GM12878 (cell line): ENCODE measurements around the gene DDR1. TPM values are rescaled to one million over a fixed set of nuclear protein-coding genes. Genes with fewer than 3 reads are reported as not detected.

Source experiments
- CHD2 ChIP-seq: IDR thresholded peaks from 2 replicates; pipeline ENCODE4 v1.6.1; 2011; ENCODE audit warnings: low read depth, low read length, improper control_type of control experiment, borderline replicate concordance
- CTCF ChIP-seq, 3 experiments: IDR thresholded peaks in 2 of 3; conservative IDR thresholded peaks in 1 of 3; 2 replicates each; pipeline ENCODE4 v1.5.1; 2011; ENCODE audit warnings: low read depth in 3 of 3, low read length in 3 of 3, mild to moderate bottlenecking in 3 of 3, control low read depth in 2 of 3, moderate library complexity in 2 of 3, inconsistent platforms in 1 of 3, mixed read lengths in 1 of 3; ENCODE audit not compliant: control insufficient read depth in 2 of 3, insufficient read depth in 1 of 3; ENCODE audit errors: extremely low read depth in 1 of 3
- ELK1 ChIP-seq: IDR thresholded peaks from 2 replicates; pipeline ENCODE4 v1.6.1; 2012; ENCODE audit warnings: low read depth, low read length, improper control_type of control experiment
- EP300 ChIP-seq, 2 experiments: fragments of 150-350 bp in 1 of 2; IDR thresholded peaks; 2 replicates each; pipeline ENCODE4 v1.6.1; 2011 to 2012; ENCODE audit warnings: low read depth in 2 of 2, low read length in 2 of 2, borderline replicate concordance in 1 of 2, improper control_type of control experiment in 1 of 2, inconsistent platforms in 1 of 2; ENCODE audit not compliant: control insufficient read depth in 1 of 2
- FOXK2 ChIP-seq: fragments of 450-650 bp; IDR thresholded peaks from 2 replicates; pipeline ENCODE4 v1.6.1; 2017; ENCODE audit warnings: mild to moderate bottlenecking, moderate library complexity
- HDAC2 ChIP-seq: fragments of 200-600 bp; sonication (generic); IDR thresholded peaks from 2 replicates; pipeline ENCODE4 v1.6.1; 2017
- HDGF ChIP-seq: fragments of 450-650 bp; IDR thresholded peaks from 2 replicates; pipeline ENCODE4 v1.6.1; 2016; ENCODE audit warnings: antibody characterized with exemption
- IKZF1 ChIP-seq: fragments of 450-650 bp; conservative IDR thresholded peaks from 2 replicates; pipeline ENCODE4 v1.6.1; 2017; ENCODE audit warnings: antibody characterized with exemption, mild to moderate bottlenecking
- MTA2 ChIP-seq: fragments of 450-650 bp; IDR thresholded peaks from 2 replicates; pipeline ENCODE4 v1.6.1; 2016; ENCODE audit warnings: low read depth, mild to moderate bottlenecking, moderate library complexity
- NFXL1 ChIP-seq: fragments of 450-650 bp; IDR thresholded peaks from 2 replicates; pipeline ENCODE4 v1.6.1; 2017; ENCODE audit warnings: antibody characterized with exemption, mild to moderate bottlenecking, borderline replicate concordance
- NFYA ChIP-seq: IDR thresholded peaks from 2 replicates; pipeline ENCODE4 v1.6.1; 2011; ENCODE audit warnings: low read depth, mild to moderate bottlenecking, low read length, improper control_type of control experiment, borderline replicate concordance
- NRF1 ChIP-seq: conservative IDR thresholded peaks from 2 replicates; pipeline ENCODE4 v1.6.1; 2011; ENCODE audit warnings: mild to moderate bottlenecking, low read depth, low read length, improper control_type of control experiment
- PAX5 ChIP-seq: IDR thresholded peaks from 2 replicates; pipeline ENCODE4 v1.6.1; 2011; ENCODE audit warnings: low read depth, low read length, borderline replicate concordance
- POLR2A ChIP-seq: IDR thresholded peaks from 2 replicates; pipeline ENCODE4 v1.6.1; 2011; ENCODE audit warnings: low read depth, mild to moderate bottlenecking, low read length
- PRDM15 ChIP-seq: fragments of 450-650 bp; formaldehyde crosslinking; IDR thresholded peaks from 2 replicates; pipeline ENCODE4 v1.4.0; 2020; ENCODE audit warnings: mild to moderate bottlenecking, moderate library complexity
- SREBF1 ChIP-seq: IDR thresholded peaks from 2 replicates; pipeline ENCODE4 v1.6.1; 2012; ENCODE audit warnings: mild to moderate bottlenecking, low read length
- ZNF207 ChIP-seq: fragments of 450-650 bp; IDR thresholded peaks from 2 replicates; pipeline ENCODE4 v1.6.1; 2014; ENCODE audit warnings: antibody characterized with exemption, mild to moderate bottlenecking, borderline replicate concordance
- ZNF217 ChIP-seq: fragments of 450-650 bp; IDR thresholded peaks from 2 replicates; pipeline ENCODE4 v1.6.1; 2017; ENCODE audit warnings: antibody characterized with exemption, mild to moderate bottlenecking
- polyA plus RNA-seq, 11 experiments: library from polyadenylated mRNA; depleted of rRNA in 4 of 11; unstranded in 6 of 11; stranded (reverse) in 5 of 11; fragments of >200 nt; fragmentation: Nextera tagmentation in 4 of 11; fragmentation: Illumina TruSeq in 1 of 11; extraction: Ambion mirVana in 4 of 11; extraction: Trizol in 1 of 11; gene quantifications; 1 replicate in 1 of 11; 2 replicates in 10 of 11; pipeline versions ENCODE4 v1.2.1 to v1.2.3, GENCODE V29; 2011 to 2016; ENCODE audit warnings: inconsistent platforms in 2 of 11, missing spikeins in 2 of 11, low read depth in 1 of 11
- total RNA-seq, 4 experiments: library from RNA; depleted of rRNA in 3 of 4; stranded (reverse); fragments of >200 nt in 3 of 4; fragmentation: Illumina TruSeq in 1 of 4; extraction: Trizol in 1 of 4; gene quantifications; 2 replicates each; pipeline versions ENCODE4 v1.2.1 to v1.2.3, GENCODE V29; 2013 to 2021

The DDR1 gene
- total and polyA plus RNA-seq, 10 of the 15 experiments (the other 5 are each of a cell fraction or from before 2014, with no cell fraction given), result 1.1 to 39.0 (median 11.9) TPM

GRCh38 chr6:30883685-30884520 lies at the start of gene DDR1 (continued):
- no peak for TF ChIP-seq PRDM15 (CRISPR knock-in tag)
- TF ChIP-seq SREBF1, result no peak
- no peak for TF ChIP-seq HDAC2
- peak; percentile 34 for TF ChIP-seq IKZF1
- TF ChIP-seq ZNF207, result no peak
- TF ChIP-seq POLR2A, result peak; percentile 18; the same call in 1 of the 2 replicates
- TF ChIP-seq CTCF (IDR thresholded peaks at IDR 0.05 in 2 of 3, conservative IDR thresholded peaks at IDR 0.05 in 1 of 3; ENCODE audit: control insufficient read depth in 2 of 3, extremely low read depth in 1 of 3, insufficient read depth in 1 of 3, low read depth in 3 of 3, low read length in 3 of 3), result no peak
- no peak for TF ChIP-seq FOXK2
- TF ChIP-seq NRF1, result no peak
- 0 out of 2 replicates have a peak, but pooled peaks have one; percentile 13 for TF ChIP-seq MTA2
- no peak for TF ChIP-seq ZNF217
- TF ChIP-seq PAX5, result no peak
- no peak for TF ChIP-seq NFXL1
- TF ChIP-seq NFYA, result no peak
- no peak for TF ChIP-seq ELK1
- 0 out of 2 replicates have a peak, but pooled peaks have one; percentile 18 for TF ChIP-seq CHD2
- TF ChIP-seq EP300 (IDR thresholded peaks at IDR 0.05; ENCODE audit: borderline replicate concordance in 1 of 2, control insufficient read depth in 1 of 2, low read depth in 2 of 2, low read length in 2 of 2), result no peak
- no peak for TF ChIP-seq HDGF
